Measurements from ENCODE around the gene QRICH1.

QRICH1 gene

DNA sequence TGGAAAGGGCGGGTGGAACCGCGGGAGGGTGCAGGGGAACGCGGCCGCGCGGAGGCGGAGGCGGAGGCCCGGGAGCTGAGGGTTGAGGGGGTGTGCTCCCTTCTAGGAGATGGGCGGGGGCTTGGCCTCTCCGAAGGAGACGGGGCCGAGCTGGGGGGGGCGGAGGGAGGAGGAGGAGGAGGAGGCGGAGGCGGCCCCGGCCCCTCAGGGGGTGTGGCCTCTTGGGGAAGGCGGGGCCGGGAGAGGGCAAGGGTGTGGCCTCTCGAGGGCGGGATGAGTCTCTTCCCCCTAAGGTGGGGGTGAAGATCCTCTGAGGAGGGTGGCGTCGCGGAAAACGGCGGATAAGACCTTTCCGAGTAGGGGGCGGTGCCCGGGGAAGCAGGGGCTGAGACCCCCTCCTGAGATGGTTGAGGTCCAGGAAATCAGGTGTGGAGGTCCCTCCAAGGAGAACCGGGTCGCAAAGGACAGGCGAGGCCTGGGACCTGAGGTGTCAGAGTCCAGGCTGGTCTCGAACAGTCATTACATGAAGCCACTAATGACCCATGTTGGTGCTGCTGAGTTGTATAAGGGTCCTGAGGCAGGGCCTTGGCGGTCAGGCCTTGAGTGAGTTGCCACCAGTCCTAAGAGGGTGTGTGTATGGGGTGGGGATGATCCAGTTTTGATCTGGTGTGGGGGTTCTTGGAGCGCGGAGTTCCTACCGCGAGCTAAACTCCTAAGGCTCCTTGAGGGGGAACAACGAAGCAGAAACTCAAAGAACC lies 85.9 kb downstream of the QRICH1 start:
- Mint-ChIP-seq H3K4me3 (peak overlapping the region; percentile 94), H3K9me3 (no peaks in the 10 kb centered on the region), H3K36me3 (ENCODE audit: low read depth) (peaks cover 19% of the 10 kb centered on the region), H3K27ac (peak overlapping the region; percentile 97), H3K4me1 (ENCODE audit: low read depth) (peaks cover 25% of the 10 kb centered on the region), H3K27me3 (no peaks in the 10 kb centered on the region)

DNA sequence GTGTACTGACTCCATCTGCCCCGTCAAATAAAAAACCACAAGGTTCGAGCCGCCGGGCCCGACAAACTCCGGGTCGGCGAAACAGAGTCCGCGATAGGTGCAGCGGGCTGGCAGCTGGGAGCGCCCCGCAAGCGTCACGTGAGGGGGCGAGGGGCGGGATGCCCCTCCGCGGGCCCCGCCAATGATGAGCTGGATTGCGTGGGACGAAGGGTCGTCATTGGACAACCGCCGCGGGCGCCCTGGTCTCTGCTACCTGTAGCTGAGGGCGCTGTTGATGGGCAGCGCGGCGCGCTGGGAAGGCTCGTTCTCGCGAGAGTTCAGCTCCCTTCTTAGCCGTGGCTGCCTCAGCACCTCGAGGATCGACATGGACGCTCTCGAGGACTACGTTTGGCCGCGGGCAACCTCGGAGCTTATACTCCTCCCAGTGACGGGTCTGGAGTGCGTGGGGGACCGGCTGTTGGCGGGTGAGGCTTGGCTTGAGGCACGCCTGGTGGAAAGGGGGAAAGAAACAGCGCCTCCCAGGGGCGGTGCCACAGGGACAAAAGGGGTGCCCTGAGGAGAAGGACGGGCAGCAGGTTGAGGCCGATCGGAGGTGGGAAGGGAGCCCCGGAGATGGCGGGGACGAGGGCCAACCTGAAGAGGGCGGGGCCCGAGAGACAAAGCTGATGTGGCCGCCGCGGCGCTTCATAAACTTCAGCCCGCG lies 86.7 kb downstream of the QRICH1 start, which contains the start of gene WDR6:
WDR6 (plus strand) TSS at position 324 of the 703 bp plus-strand sequence; CDS start at position 365, 41 bp downstream.
- peak within 1 kb of the TSS; percentile 94 for H3K4me3 Mint-ChIP-seq
- H3K4me1 Mint-ChIP-seq (ENCODE audit: low read depth): peaks cover 25% of the 10 kb centered on the region
- H3K9me3 Mint-ChIP-seq: no peaks in the 10 kb centered on the region
- peaks cover 19% of the 10 kb centered on the region for H3K36me3 Mint-ChIP-seq (ENCODE audit: low read depth)
- H3K27me3 Mint-ChIP-seq: no peaks in the 10 kb centered on the region
- peak within 1 kb of the TSS; percentile 97 for H3K27ac Mint-ChIP-seq

GRCh38 chr3:49006408-49007067 lies 87.3 kb downstream of the QRICH1 start:
- Mint-ChIP-seq H3K27ac (peak overlapping the region; percentile 97), H3K27me3 (no peaks in the 10 kb centered on the region), H3K4me3 (peak overlapping the region; percentile 94), H3K4me1 (ENCODE audit: low read depth) (peaks cover 25% of the 10 kb centered on the region), H3K36me3 (ENCODE audit: low read depth) (peaks cover 14% of the 10 kb centered on the region), H3K9me3 (no peaks in the 10 kb centered on the region)

GRCh38 chr3:49005998-49006397 lies 87.9 kb downstream of the QRICH1 start:
- H3K9me3 Mint-ChIP-seq: no peaks in the 10 kb centered on the region
- H3K27ac Mint-ChIP-seq: no peak overlapping the region
- no peaks in the 10 kb centered on the region for H3K27me3 Mint-ChIP-seq

DNA sequence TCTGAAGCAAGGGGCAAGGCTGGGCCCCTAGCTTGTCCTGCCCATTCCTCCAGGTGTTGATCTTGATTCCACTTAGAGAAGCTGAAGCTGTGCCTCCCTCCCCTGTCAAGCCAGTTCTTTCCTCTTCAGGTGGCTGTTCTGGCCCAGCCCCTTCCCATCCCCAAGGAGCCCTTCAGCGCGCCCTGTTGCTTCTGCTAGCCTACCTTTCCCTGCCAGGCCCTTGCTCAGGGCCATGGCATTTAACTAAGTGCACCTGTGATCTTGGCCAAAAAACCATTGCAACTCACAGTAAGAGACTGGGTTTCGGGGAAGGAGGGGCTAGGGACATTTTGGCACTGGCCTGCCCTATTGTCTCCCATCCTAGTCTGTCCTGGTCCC lies 88.6 kb downstream of the QRICH1 start:
- H3K4me1 Mint-ChIP-seq (ENCODE audit: low read depth): peaks cover 25% of the 10 kb centered on the region
- H3K27me3 Mint-ChIP-seq: no peaks in the 10 kb centered on the region
- no peak overlapping the region for H3K4me3 Mint-ChIP-seq
- no peaks in the 10 kb centered on the region for H3K9me3 Mint-ChIP-seq
- H3K27ac Mint-ChIP-seq: no peak overlapping the region
- peaks cover 14% of the 10 kb centered on the region for H3K36me3 Mint-ChIP-seq (ENCODE audit: low read depth)

More at GRCh38 chr3:49005998-49006397, 87.9 kb downstream of the QRICH1 start:
- peaks cover 14% of the 10 kb centered on the region for H3K36me3 Mint-ChIP-seq (ENCODE audit: low read depth)
- H3K4me1 Mint-ChIP-seq (ENCODE audit: low read depth): peaks cover 25% of the 10 kb centered on the region
- peak overlapping the region; percentile 94 for H3K4me3 Mint-ChIP-seq

- no peaks in the 10 kb centered on the region for H3K27me3 Mint-ChIP-seq
- H3K9me3 Mint-ChIP-seq: no peaks in the 10 kb centered on the region
- H3K27ac Mint-ChIP-seq: no peak overlapping the region
- peaks cover 14% of the 10 kb centered on the region for H3K36me3 Mint-ChIP-seq (ENCODE audit: low read depth)
- peaks cover 24% of the 10 kb centered on the region for H3K4me1 Mint-ChIP-seq (ENCODE audit: low read depth)
- no peak overlapping the region for H3K4me3 Mint-ChIP-seq
These were observed 89.2 kb downstream of the QRICH1 start for GRCh38 chr3:49004352-49005302.

GRCh38 chr3:49001155-49001554 lies 92.7 kb downstream of the QRICH1 start:
- Mint-ChIP-seq H3K36me3 (ENCODE audit: low read depth) (no peaks in the 10 kb centered on the region), H3K27ac (no peak overlapping the region)

DNA sequence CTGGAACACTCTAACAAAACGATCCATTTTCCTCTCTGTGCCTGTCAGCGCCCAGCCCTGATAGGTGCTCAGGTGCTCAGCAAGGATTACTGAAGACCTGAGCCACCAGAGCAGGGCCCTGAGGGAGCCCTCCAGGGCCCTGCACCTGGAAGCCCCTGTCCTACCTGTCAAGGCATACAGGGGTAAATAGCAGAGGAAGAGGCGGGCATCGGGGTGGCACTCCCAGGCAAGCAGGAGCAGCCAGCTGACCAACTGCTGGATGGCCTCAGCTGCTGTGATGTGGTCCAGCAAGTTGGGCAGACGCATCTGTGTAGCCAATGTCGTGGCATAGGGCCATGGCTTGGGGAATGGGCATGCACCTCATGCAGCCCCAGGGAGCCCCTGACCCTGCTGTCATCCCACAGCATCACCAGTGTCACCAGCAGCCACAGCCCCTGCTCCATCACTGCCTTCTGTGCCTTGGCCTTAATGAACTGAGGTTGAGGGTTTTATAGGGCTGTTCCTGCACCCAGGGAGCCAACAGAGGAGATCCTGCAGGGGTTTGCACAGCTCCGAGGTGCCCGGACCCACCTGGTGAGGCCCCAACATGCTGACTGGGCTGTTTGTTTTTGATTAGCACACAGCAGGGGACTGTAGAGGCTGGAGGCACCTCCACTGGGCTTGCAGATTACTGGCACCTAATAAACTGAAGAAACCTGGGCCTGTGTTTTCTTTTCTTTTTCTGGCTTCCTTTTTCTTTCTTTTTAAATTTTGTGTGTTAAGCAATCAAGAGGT lies 94.6 kb downstream of the QRICH1 start:
- Mint-ChIP-seq H3K36me3 (ENCODE audit: low read depth) (peaks cover 6% of the 10 kb centered on the region), H3K27me3 (no peaks in the 10 kb centered on the region), H3K9me3 (no peaks in the 10 kb centered on the region), H3K27ac (no peak overlapping the region), H3K4me3 (no peak overlapping the region), H3K4me1 (ENCODE audit: low read depth) (peaks cover 10% of the 10 kb centered on the region)

More at GRCh38 chr3:49001155-49001554, 92.7 kb downstream of the QRICH1 start:
- Mint-ChIP-seq H3K27me3 (no peaks in the 10 kb centered on the region), H3K4me1 (ENCODE audit: low read depth) (peaks cover under 1% of the 10 kb centered on the region), H3K4me3 (no peak overlapping the region), H3K9me3 (no peaks in the 10 kb centered on the region)

DNA sequence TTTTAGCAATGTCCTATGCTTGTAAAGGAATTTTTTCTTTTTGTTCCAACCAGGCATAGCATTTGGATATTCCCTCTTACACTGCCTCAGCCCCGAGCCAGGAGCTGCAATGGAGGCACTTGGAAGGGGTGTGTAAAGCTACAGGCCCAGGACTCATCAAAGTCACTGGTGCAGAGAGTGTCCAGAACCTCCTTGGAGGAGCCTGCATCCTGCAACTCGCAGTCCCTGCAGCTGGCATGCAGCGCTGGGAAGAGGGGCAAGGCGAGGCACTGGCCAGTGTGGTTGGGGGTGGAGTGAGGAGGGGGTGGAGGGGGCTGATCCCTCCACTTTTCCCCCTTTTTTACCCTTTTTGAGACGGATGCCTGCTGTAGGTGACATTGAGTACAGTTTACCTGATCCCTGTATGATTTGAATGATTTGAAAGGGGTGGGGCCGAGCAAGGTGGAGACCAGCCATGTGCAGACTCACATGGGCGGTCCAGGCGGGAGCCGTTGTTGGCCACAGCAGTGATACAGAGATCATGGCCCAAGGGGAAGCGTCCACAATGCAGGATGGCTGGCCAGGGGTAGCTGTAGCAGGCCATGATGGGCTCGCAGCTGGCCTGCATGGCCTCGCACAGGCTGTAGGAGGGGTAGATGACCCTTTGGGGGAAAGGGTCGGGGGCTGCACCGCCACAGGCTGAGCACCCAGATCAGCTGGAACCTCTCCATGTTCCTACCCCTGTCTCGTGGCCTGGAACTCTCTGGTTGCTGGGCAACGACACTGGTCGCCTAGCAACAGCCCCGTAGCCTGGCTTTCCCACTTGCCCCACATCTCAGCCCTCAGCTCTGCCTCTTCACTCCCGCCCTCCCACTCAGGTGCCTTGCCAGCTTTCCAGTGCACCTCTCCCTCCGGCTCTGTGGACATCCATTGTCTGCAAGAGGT lies 95.9 kb downstream of the QRICH1 start:
- peaks cover 6% of the 10 kb centered on the region for H3K36me3 Mint-ChIP-seq (ENCODE audit: low read depth)
- H3K9me3 Mint-ChIP-seq: no peaks in the 10 kb centered on the region
- H3K27ac Mint-ChIP-seq: no peak overlapping the region
- no peak overlapping the region for H3K4me3 Mint-ChIP-seq
- no peaks in the 10 kb centered on the region for H3K27me3 Mint-ChIP-seq
- peaks cover 21% of the 10 kb centered on the region for H3K4me1 Mint-ChIP-seq (ENCODE audit: low read depth)

- no peaks in the 10 kb centered on the region for H3K9me3 Mint-ChIP-seq
- H3K27ac Mint-ChIP-seq: no peak overlapping the region
- H3K27me3 Mint-ChIP-seq: no peaks in the 10 kb centered on the region
- H3K4me3 Mint-ChIP-seq: no peak overlapping the region
- H3K36me3 Mint-ChIP-seq (ENCODE audit: low read depth): peaks cover 6% of the 10 kb centered on the region
- peaks cover 22% of the 10 kb centered on the region for H3K4me1 Mint-ChIP-seq (ENCODE audit: low read depth)
These were observed 96.7 kb downstream of the QRICH1 start for GRCh38 chr3:48997102-48997635.

GRCh38 chr3:48996640-48997039 lies 97.2 kb downstream of the QRICH1 start:
- peaks cover 10% of the 10 kb centered on the region for H3K36me3 Mint-ChIP-seq (ENCODE audit: low read depth)
- peaks cover 28% of the 10 kb centered on the region for H3K4me1 Mint-ChIP-seq (ENCODE audit: low read depth)
- H3K4me3 Mint-ChIP-seq: no peak overlapping the region
- H3K27me3 Mint-ChIP-seq: no peaks in the 10 kb centered on the region
- H3K27ac Mint-ChIP-seq: no peak overlapping the region
- no peaks in the 10 kb centered on the region for H3K9me3 Mint-ChIP-seq

DNA sequence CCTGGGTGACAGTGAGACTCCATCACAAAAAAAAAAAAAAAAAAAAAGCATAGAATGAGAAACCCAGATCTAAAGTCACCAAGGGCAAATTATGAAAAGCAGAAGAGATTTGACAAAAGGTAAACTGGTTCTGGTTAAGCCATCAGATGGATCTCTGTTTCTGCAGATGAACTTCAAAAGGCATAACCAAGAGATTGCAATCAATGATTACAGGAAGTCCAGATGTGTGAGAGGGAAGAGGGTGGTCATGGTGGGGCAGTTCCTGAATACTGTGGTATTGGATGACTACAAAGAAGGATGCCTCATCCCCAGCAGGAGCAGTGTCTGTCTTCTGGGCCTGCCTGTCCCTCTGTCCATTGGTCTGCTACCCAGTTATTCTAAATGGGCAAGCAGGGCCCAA lies 100.0 kb downstream of the QRICH1 start:
- Mint-ChIP-seq H3K9me3 (no peaks in the 10 kb centered on the region), H3K4me3 (no peak overlapping the region), H3K27me3 (no peaks in the 10 kb centered on the region), H3K27ac (no peak overlapping the region), H3K36me3 (ENCODE audit: low read depth) (peaks cover 10% of the 10 kb centered on the region), H3K4me1 (ENCODE audit: low read depth) (peaks cover 46% of the 10 kb centered on the region)

Measured in stimulated activated naive CD8-positive, alpha-beta T cell treated with anti-CD3 and anti-CD28 coated beads, Interleukin-15, Interleukin-2, amounts not matched to agents 100 ng/mL and 50 ng/mL, for 24 hours (primary cell).